Measurements from ENCODE around the gene FBXW7. TPM values are rescaled to one million over a fixed set of nuclear protein-coding genes. Genes with fewer than 3 reads are reported as not detected.

Gene FBXW7
- total and polyA plus RNA-seq, 2 donors: 27.2 to 114 TPM

GRCh38 chr4:152360045-152360410 lies 175.9 kb downstream of the FBXW7 start:
- H3K27ac ChIP-seq (ENCODE audit: low read depth in 1 of 2, low read length in 1 of 2): no peak overlapping the region
- H3K36me3 ChIP-seq (ENCODE audit: control insufficient read depth in 2 of 2, insufficient read depth in 2 of 2, low read length in 1 of 2): no peaks in the 10 kb centered on the region
- no peak overlapping the region for H3K4me3 ChIP-seq (ENCODE audit: low read length in 2 of 2)
- H3K4me1 ChIP-seq (ENCODE audit: control insufficient read depth in 2 of 2, insufficient read depth in 2 of 2, low read length in 2 of 2): no peaks in the 10 kb centered on the region
- H3K27me3 ChIP-seq (ENCODE audit: control insufficient read depth in 2 of 2, insufficient read depth in 1 of 2, low read length in 1 of 2): no peaks in the 10 kb centered on the region
- DNase-seq (ENCODE audit: low read depth in 6 of 9, low spot score in 9 of 9): no peak
- WGBS: 99% methylated on average over 1 of the region's 1 CpG
- no peaks in the 10 kb centered on the region for H3K9me3 ChIP-seq (ENCODE audit: control insufficient read depth in 2 of 2, insufficient read depth in 1 of 2, low read length in 1 of 2)

GRCh38 chr4:152359208-152360044 lies 176.5 kb downstream of the FBXW7 start:
- DNase-seq (ENCODE audit: low read depth in 6 of 9, low spot score in 9 of 9): no peak
- H3K9me3 ChIP-seq (ENCODE audit: control insufficient read depth in 2 of 2, insufficient read depth in 1 of 2, low read length in 1 of 2): no peaks in the 10 kb centered on the region
- no peak overlapping the region for H3K27ac ChIP-seq (ENCODE audit: low read depth in 1 of 2, low read length in 1 of 2)
- no peak overlapping the region for H3K4me3 ChIP-seq (ENCODE audit: low read length in 2 of 2)
- no peaks in the 10 kb centered on the region for H3K27me3 ChIP-seq (ENCODE audit: control insufficient read depth in 2 of 2, insufficient read depth in 1 of 2, low read length in 1 of 2)
- H3K4me1 ChIP-seq (ENCODE audit: control insufficient read depth in 2 of 2, insufficient read depth in 2 of 2, low read length in 2 of 2): no peaks in the 10 kb centered on the region
- 97% methylated on average over 9 of the region's 9 CpGs for WGBS
- H3K36me3 ChIP-seq (ENCODE audit: control insufficient read depth in 2 of 2, insufficient read depth in 2 of 2, low read length in 1 of 2): no peaks in the 10 kb centered on the region

- no peak for DNase-seq (ENCODE audit: low read depth in 6 of 9, low spot score in 9 of 9)
- 94% methylated on average over 6 of the region's 6 CpGs for WGBS
- H3K4me1 ChIP-seq (ENCODE audit: control insufficient read depth in 2 of 2, insufficient read depth in 2 of 2, low read length in 2 of 2): peaks cover 0 to 10% of the 10 kb centered on the region in 2 donors
Observed at GRCh38 chr4:152357206-152357605, 178.7 kb downstream of the FBXW7 start.

GRCh38 chr4:152356428-152357034 lies 179.4 kb downstream of the FBXW7 start:
- no peaks in the 10 kb centered on the region for H3K27me3 ChIP-seq (ENCODE audit: control insufficient read depth in 2 of 2, insufficient read depth in 1 of 2, low read length in 1 of 2)

More at GRCh38 chr4:152357206-152357605, 178.7 kb downstream of the FBXW7 start:
- Histone ChIP-seq H3K4me3 (ENCODE audit: low read length in 2 of 2) (no peak overlapping the region), H3K36me3 (ENCODE audit: control insufficient read depth in 2 of 2, insufficient read depth in 2 of 2, low read length in 1 of 2) (no peaks in the 10 kb centered on the region), H3K9me3 (ENCODE audit: control insufficient read depth in 2 of 2, insufficient read depth in 1 of 2, low read length in 1 of 2) (no peaks in the 10 kb centered on the region), H3K27ac (ENCODE audit: low read depth in 1 of 2, low read length in 1 of 2) (no peak overlapping the region), H3K27me3 (ENCODE audit: control insufficient read depth in 2 of 2, insufficient read depth in 1 of 2, low read length in 1 of 2) (no peaks in the 10 kb centered on the region)

GRCh38 chr4:152352622-152353116 lies 183.2 kb downstream of the FBXW7 start:
- no peaks in the 10 kb centered on the region for H3K36me3 ChIP-seq (ENCODE audit: control insufficient read depth in 2 of 2, insufficient read depth in 2 of 2, low read length in 1 of 2)
- peaks cover 0 to 10% of the 10 kb centered on the region in 2 donors for H3K4me1 ChIP-seq (ENCODE audit: control insufficient read depth in 2 of 2, insufficient read depth in 2 of 2, low read length in 2 of 2)
- no peaks in the 10 kb centered on the region for H3K9me3 ChIP-seq (ENCODE audit: control insufficient read depth in 2 of 2, insufficient read depth in 1 of 2, low read length in 1 of 2)
- no peaks in the 10 kb centered on the region for H3K27me3 ChIP-seq (ENCODE audit: control insufficient read depth in 2 of 2, insufficient read depth in 1 of 2, low read length in 1 of 2)
- H3K27ac ChIP-seq (ENCODE audit: low read depth in 1 of 2, low read length in 1 of 2): peak overlapping the region; percentile 21 to 72
- peak in 8 of 9 donors; percentile 36 to 79 (median 48) for DNase-seq (ENCODE audit: low read depth in 6 of 9, low spot score in 9 of 9)
- WGBS: 84% methylated on average over 11 of the region's 11 CpGs
- H3K4me3 ChIP-seq (ENCODE audit: low read length in 2 of 2): peak overlapping the region in 1 of 2 donors; percentile 45

More at GRCh38 chr4:152356428-152357034, 179.4 kb downstream of the FBXW7 start:
- Histone ChIP-seq H3K4me3 (ENCODE audit: low read length in 2 of 2) (no peak overlapping the region), H3K9me3 (ENCODE audit: control insufficient read depth in 2 of 2, insufficient read depth in 1 of 2, low read length in 1 of 2) (no peaks in the 10 kb centered on the region), H3K27ac (ENCODE audit: low read depth in 1 of 2, low read length in 1 of 2) (no peak overlapping the region), H3K36me3 (ENCODE audit: control insufficient read depth in 2 of 2, insufficient read depth in 2 of 2, low read length in 1 of 2) (no peaks in the 10 kb centered on the region), H3K4me1 (ENCODE audit: control insufficient read depth in 2 of 2, insufficient read depth in 2 of 2, low read length in 2 of 2) (peaks cover 0 to 10% of the 10 kb centered on the region in 2 donors)
- no peak for DNase-seq (ENCODE audit: low read depth in 6 of 9, low spot score in 9 of 9)
- 99% methylated on average over 1 of the region's 1 CpG for WGBS

- Histone ChIP-seq H3K36me3 (ENCODE audit: control insufficient read depth in 2 of 2, insufficient read depth in 2 of 2, low read length in 1 of 2) (no peaks in the 10 kb centered on the region), H3K27me3 (ENCODE audit: control insufficient read depth in 2 of 2, insufficient read depth in 1 of 2, low read length in 1 of 2) (no peaks in the 10 kb centered on the region), H3K27ac (ENCODE audit: low read depth in 1 of 2, low read length in 1 of 2) (peak overlapping the region in 1 of 2 donors; percentile 72), H3K4me3 (ENCODE audit: low read length in 2 of 2) (peak overlapping the region in 1 of 2 donors; percentile 45), H3K9me3 (ENCODE audit: control insufficient read depth in 2 of 2, insufficient read depth in 1 of 2, low read length in 1 of 2) (no peaks in the 10 kb centered on the region), H3K4me1 (ENCODE audit: control insufficient read depth in 2 of 2, insufficient read depth in 2 of 2, low read length in 2 of 2) (peaks cover 0 to 10% of the 10 kb centered on the region in 2 donors)
- no peak for DNase-seq (ENCODE audit: low read depth in 6 of 9, low spot score in 9 of 9)
- 90% methylated on average over 4 of the region's 4 CpGs for WGBS
Observed at GRCh38 chr4:152352215-152352614, 183.7 kb downstream of the FBXW7 start.

- WGBS: 95% methylated on average over 2 of the region's 2 CpGs
- DNase-seq (ENCODE audit: low read depth in 6 of 9, low spot score in 9 of 9): no peak
- Histone ChIP-seq H3K4me3 (ENCODE audit: low read length in 2 of 2) (peak overlapping the region in 1 of 2 donors; percentile 45), H3K9me3 (ENCODE audit: control insufficient read depth in 2 of 2, insufficient read depth in 1 of 2, low read length in 1 of 2) (no peaks in the 10 kb centered on the region), H3K27ac (ENCODE audit: low read depth in 1 of 2, low read length in 1 of 2) (no peak overlapping the region), H3K4me1 (ENCODE audit: control insufficient read depth in 2 of 2, insufficient read depth in 2 of 2, low read length in 2 of 2) (peaks cover 0 to 10% of the 10 kb centered on the region in 2 donors), H3K36me3 (ENCODE audit: control insufficient read depth in 2 of 2, insufficient read depth in 2 of 2, low read length in 1 of 2) (peaks cover 0 to 8% of the 10 kb centered on the region in 2 donors), H3K27me3 (ENCODE audit: control insufficient read depth in 2 of 2, insufficient read depth in 1 of 2, low read length in 1 of 2) (no peaks in the 10 kb centered on the region)
Observed at GRCh38 chr4:152351080-152351479, 184.8 kb downstream of the FBXW7 start.

GRCh38 chr4:152348670-152349069 lies 187.2 kb downstream of the FBXW7 start:
- H3K4me1 ChIP-seq (ENCODE audit: control insufficient read depth in 2 of 2, insufficient read depth in 2 of 2, low read length in 2 of 2): peaks cover 0 to 10% of the 10 kb centered on the region in 2 donors
- DNase-seq (ENCODE audit: low read depth in 6 of 9, low spot score in 9 of 9): peak in 8 of 9 donors; percentile 37 to 87 (median 60)
- no peaks in the 10 kb centered on the region for H3K27me3 ChIP-seq (ENCODE audit: control insufficient read depth in 2 of 2, insufficient read depth in 1 of 2, low read length in 1 of 2)
- 58% methylated on average over 1 of the region's 1 CpG for WGBS
- no peak overlapping the region for H3K27ac ChIP-seq (ENCODE audit: low read depth in 1 of 2, low read length in 1 of 2)
- no peaks in the 10 kb centered on the region for H3K9me3 ChIP-seq (ENCODE audit: control insufficient read depth in 2 of 2, insufficient read depth in 1 of 2, low read length in 1 of 2)
- peaks cover 0 to 12% of the 10 kb centered on the region in 2 donors for H3K36me3 ChIP-seq (ENCODE audit: control insufficient read depth in 2 of 2, insufficient read depth in 2 of 2, low read length in 1 of 2)
- H3K4me3 ChIP-seq (ENCODE audit: low read length in 2 of 2): no peak overlapping the region

- DNase-seq (ENCODE audit: low read depth in 6 of 9, low spot score in 9 of 9): no peak
- no peak overlapping the region for H3K4me3 ChIP-seq (ENCODE audit: low read length in 2 of 2)
- no peaks in the 10 kb centered on the region for H3K4me1 ChIP-seq (ENCODE audit: control insufficient read depth in 2 of 2, insufficient read depth in 2 of 2, low read length in 2 of 2)
Observed at GRCh38 chr4:152346979-152347378, 188.9 kb downstream of the FBXW7 start.

More at GRCh38 chr4:152346979-152347378, 188.9 kb downstream of the FBXW7 start:
- Histone ChIP-seq H3K27ac (ENCODE audit: low read depth in 1 of 2, low read length in 1 of 2) (no peak overlapping the region), H3K27me3 (ENCODE audit: control insufficient read depth in 2 of 2, insufficient read depth in 1 of 2, low read length in 1 of 2) (no peaks in the 10 kb centered on the region), H3K9me3 (ENCODE audit: control insufficient read depth in 2 of 2, insufficient read depth in 1 of 2, low read length in 1 of 2) (no peaks in the 10 kb centered on the region), H3K36me3 (ENCODE audit: control insufficient read depth in 2 of 2, insufficient read depth in 2 of 2, low read length in 1 of 2) (peaks cover 0 to 15% of the 10 kb centered on the region in 2 donors)
- 99% methylated on average over 4 of the region's 4 CpGs for WGBS

All from thymus (tissue), 11 donors.